CD14-positive monocyte (primary cell): ENCODE data around the gene FBXO28. TPM values are rescaled to one million over a fixed set of nuclear protein-coding genes. Genes with fewer than 3 reads are reported as not detected.

Experiments used
- DNase-seq, 3 donors: peaks; one replicate each; pipeline ENCODE4 v3.0.0-alpha.2; 2011 to 2022
- H2AFZ ChIP-seq: 2 replicates; pipeline ENCODE4 v1.6.0; 2012; ENCODE audit warnings: mild to moderate bottlenecking, low read depth, low read length, inconsistent platforms; ENCODE audit not compliant: insufficient read depth, poor library complexity, severe bottlenecking
- H3K27ac ChIP-seq, 2 donors: 1 replicate in 1 of 2; 2 replicates in 1 of 2; pipeline ENCODE4 v1.5.1; 2012 to 2013; ENCODE audit warnings: low read length in 2 of 2, control low read depth in 1 of 2, inconsistent platforms in 1 of 2, low read depth in 1 of 2, mild to moderate bottlenecking in 1 of 2
- H3K27me3 ChIP-seq, 2 donors: one replicate each; pipeline versions ENCODE4 v1.6.0 to v1.6.1; 2011 to 2013; ENCODE audit warnings: low read length in 2 of 2; ENCODE audit not compliant: control insufficient read depth in 2 of 2, insufficient read depth in 2 of 2
- H3K36me3 ChIP-seq, 2 donors: replicated peaks in 1 of 2; 1 replicate in 1 of 2; 2 replicates in 1 of 2; pipeline versions ENCODE4 v1.5.1 to v1.6.1; 2012 to 2013; ENCODE audit warnings: low read length in 2 of 2, control low read depth in 1 of 2, inconsistent platforms in 1 of 2, mild to moderate bottlenecking in 1 of 2; ENCODE audit not compliant: insufficient read depth in 2 of 2, control insufficient read depth in 1 of 2
- H3K4me1 ChIP-seq, 2 donors: 1 replicate in 1 of 2; 2 replicates in 1 of 2; pipeline versions ENCODE4 v1.5.1 to v1.6.1; 2012 to 2013; ENCODE audit warnings: low read length in 2 of 2, control low read depth in 1 of 2, inconsistent platforms in 1 of 2, mild to moderate bottlenecking in 1 of 2, moderate library complexity in 1 of 2; ENCODE audit not compliant: insufficient read depth in 2 of 2, control insufficient read depth in 1 of 2
- H3K4me2 ChIP-seq: replicated peaks from 2 replicates; pipeline ENCODE3; 2012; ENCODE audit warnings: low read length, moderate library complexity, mild to moderate bottlenecking; ENCODE audit not compliant: poor library complexity, severe bottlenecking; ENCODE audit errors: extremely low read depth
- H3K4me3 ChIP-seq, 3 experiments: fragments of 200-600 bp in 1 of 3; sonication (generic) in 1 of 3; replicated peaks in 1 of 3; 1 replicate in 2 of 3; 2 replicates in 1 of 3; pipeline ENCODE4 v1.5.1; 2011 to 2013; ENCODE audit warnings: low read length in 3 of 3, mild to moderate bottlenecking in 3 of 3, control low read depth in 2 of 3, low read depth in 2 of 3, inconsistent platforms in 1 of 3, moderate library complexity in 1 of 3
- H3K79me2 ChIP-seq: 2 replicates; pipeline ENCODE4 v1.6.0; 2012; ENCODE audit warnings: mild to moderate bottlenecking, control low read depth, inconsistent platforms, low read length, moderate library complexity; ENCODE audit not compliant: insufficient read depth
- H3K9ac ChIP-seq: 2 replicates; pipeline ENCODE4 v1.6.0; 2017; ENCODE audit warnings: low read length, mild to moderate bottlenecking; ENCODE audit not compliant: insufficient read depth, poor library complexity, severe bottlenecking
- H3K9me3 ChIP-seq, 2 donors: replicated peaks in 1 of 2; 1 replicate in 1 of 2; 2 replicates in 1 of 2; pipeline versions ENCODE4 v1.5.1 to v1.6.1; 2012 to 2013; ENCODE audit warnings: low read length in 2 of 2, control low read depth in 1 of 2; ENCODE audit not compliant: control insufficient read depth in 1 of 2, insufficient read depth in 1 of 2
- H4K20me1 ChIP-seq: 2 replicates; pipeline ENCODE4 v1.6.0; 2012; ENCODE audit warnings: mild to moderate bottlenecking, low read length, control low read depth, moderate library complexity; ENCODE audit not compliant: insufficient read depth
- H3K27ac Mint-ChIP-seq, 7 donors: one replicate each; pipeline ENCODE4 v1.8.0; 2020; ENCODE audit warnings: mild to moderate bottlenecking in 7 of 7, mixed read lengths in 7 of 7, moderate library complexity in 6 of 7, inconsistent platforms in 2 of 7
- H3K27me3 Mint-ChIP-seq, 3 donors: one replicate each; pipeline ENCODE4 v1.8.0; 2021 to 2022; ENCODE audit warnings: low read depth in 3 of 3, mild to moderate bottlenecking in 3 of 3, mixed read lengths in 3 of 3, moderate library complexity in 3 of 3, inconsistent platforms in 1 of 3
- H3K36me3 Mint-ChIP-seq, 2 donors: one replicate each; pipeline ENCODE4 v1.8.0; 2020; ENCODE audit warnings: mixed read lengths in 2 of 2, inconsistent platforms in 1 of 2, mild to moderate bottlenecking in 1 of 2
- H3K4me1 Mint-ChIP-seq: one replicate; pipeline ENCODE4 v1.8.0; 2020; ENCODE audit warnings: mild to moderate bottlenecking, mixed read lengths
- H3K4me3 Mint-ChIP-seq, 2 donors: one replicate each; pipeline ENCODE4 v1.8.0; 2020; ENCODE audit warnings: mild to moderate bottlenecking in 2 of 2, mixed read lengths in 2 of 2, moderate library complexity in 1 of 2
- H3K9me3 Mint-ChIP-seq, 7 donors: one replicate each; pipeline ENCODE4 v1.8.0; 2020 to 2022; ENCODE audit warnings: mixed read lengths in 7 of 7, mild to moderate bottlenecking in 6 of 7, moderate library complexity in 6 of 7, inconsistent platforms in 2 of 7
- WGBS: methylation state at CpG from one replicate; pipeline ENCODE4 v1.1.5; 2013; ENCODE audit warnings: missing lambda C conversion rate; ENCODE audit not compliant: insufficient coverage; 5-methylcytosine and 5-hydroxymethylcytosine counted together
- intact Hi-C, 2 donors: fragments of 100-400 bp; cut with micrococcal nuclease; formaldehyde crosslinking; loops; one replicate each; pipeline versions ENCODE4 v1.15.0 to v1.15.1; 2023
- polyA plus RNA-seq, 3 donors: library from polyadenylated mRNA; depleted of rRNA in 1 of 3; unstranded in 2 of 3; stranded (reverse) in 1 of 3; fragments of 300-500 nt in 2 of 3; fragments of >200 nt in 1 of 3; fragmentation: Illumina TruSeq in 2 of 3; gene quantifications; 1 replicate in 2 of 3; 2 replicates in 1 of 3; pipeline ENCODE4 v1.2.3, GENCODE V29; 2012 to 2021
- TF ChIP-seq, protein P1 (sequence below): fragments of 200-600 bp; IDR thresholded peaks from one replicate; pipeline ENCODE4 v1.8.0; 2022; ENCODE audit warnings: antibody characterized with exemption, mild to moderate bottlenecking

The FBXO28 gene
- polyA plus RNA-seq, 3 donors, result 12.9 to 15.8 (median 13.0) TPM

DNA sequence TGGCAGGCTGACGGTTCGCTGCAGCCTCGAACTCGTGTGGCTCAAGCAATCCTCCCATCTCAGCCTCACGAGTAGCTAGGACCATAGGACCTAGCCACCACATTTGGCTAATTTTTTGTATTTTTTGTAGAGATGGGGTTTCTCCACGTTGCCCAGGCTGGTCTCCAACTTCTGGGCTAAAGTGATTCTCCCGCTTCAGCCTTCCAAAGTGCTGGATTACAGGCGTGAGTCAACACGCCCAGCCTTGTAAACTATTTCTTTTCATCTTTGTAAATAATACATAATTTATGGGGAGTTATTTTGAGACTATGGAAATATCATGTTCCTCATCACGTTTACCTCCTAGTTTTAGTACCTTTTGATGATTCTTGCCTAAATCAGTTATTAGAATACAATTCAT, 906 bp upstream of the FBXO28 start:
- Histone ChIP-seq H3K4me2 (peak overlapping the region; percentile 82), H3K27me3 (peaks cover 0 to 2% of the 10 kb centered on the region in 2 donors), H2AFZ (peak overlapping the region; percentile 97), H3K9me3 (no peaks in the 10 kb centered on the region), H3K9ac (no peak overlapping the region), H3K79me2 (peaks cover 52% of the 10 kb centered on the region), H3K36me3 (no peaks in the 10 kb centered on the region), H3K27ac (no peak overlapping the region), H4K20me1 (peaks cover 18% of the 10 kb centered on the region), H3K4me3 (peak overlapping the region in 2 of 3 experiments; percentile 76 to 87), H3K4me1 (peaks cover 22 to 34% of the 10 kb centered on the region in 2 donors)
- peaks cover 0 to 2% of the 10 kb centered on the region in 2 donors for H3K36me3 Mint-ChIP-seq
- intact Hi-C loops, result loop anchor here (5.0 kb wide), 1 partner anchor 219 kb away; the partner anchor contains the start of gene NVL (in 2 of the 2)
- H3K27ac Mint-ChIP-seq, result peak overlapping the region in 2 of 7 donors; percentile 90 to 95
- DNase-seq, result no peak
- peaks cover 0 to 5% (median 2%) of the 10 kb centered on the region in 3 donors for H3K27me3 Mint-ChIP-seq
- H3K4me1 Mint-ChIP-seq, result peaks cover 24% of the 10 kb centered on the region
- WGBS, result 75% methylated on average over 4 of the region's 10 CpGs
- H3K9me3 Mint-ChIP-seq, result no peaks in the 10 kb centered on the region
- peak overlapping the region; percentile 86 to 94 for H3K4me3 Mint-ChIP-seq
- TF ChIP-seq, protein P1, sequence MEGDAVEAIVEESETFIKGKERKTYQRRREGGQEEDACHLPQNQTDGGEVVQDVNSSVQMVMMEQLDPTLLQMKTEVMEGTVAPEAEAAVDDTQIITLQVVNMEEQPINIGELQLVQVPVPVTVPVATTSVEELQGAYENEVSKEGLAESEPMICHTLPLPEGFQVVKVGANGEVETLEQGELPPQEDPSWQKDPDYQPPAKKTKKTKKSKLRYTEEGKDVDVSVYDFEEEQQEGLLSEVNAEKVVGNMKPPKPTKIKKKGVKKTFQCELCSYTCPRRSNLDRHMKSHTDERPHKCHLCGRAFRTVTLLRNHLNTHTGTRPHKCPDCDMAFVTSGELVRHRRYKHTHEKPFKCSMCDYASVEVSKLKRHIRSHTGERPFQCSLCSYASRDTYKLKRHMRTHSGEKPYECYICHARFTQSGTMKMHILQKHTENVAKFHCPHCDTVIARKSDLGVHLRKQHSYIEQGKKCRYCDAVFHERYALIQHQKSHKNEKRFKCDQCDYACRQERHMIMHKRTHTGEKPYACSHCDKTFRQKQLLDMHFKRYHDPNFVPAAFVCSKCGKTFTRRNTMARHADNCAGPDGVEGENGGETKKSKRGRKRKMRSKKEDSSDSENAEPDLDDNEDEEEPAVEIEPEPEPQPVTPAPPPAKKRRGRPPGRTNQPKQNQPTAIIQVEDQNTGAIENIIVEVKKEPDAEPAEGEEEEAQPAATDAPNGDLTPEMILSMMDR, result no peak

DNA sequence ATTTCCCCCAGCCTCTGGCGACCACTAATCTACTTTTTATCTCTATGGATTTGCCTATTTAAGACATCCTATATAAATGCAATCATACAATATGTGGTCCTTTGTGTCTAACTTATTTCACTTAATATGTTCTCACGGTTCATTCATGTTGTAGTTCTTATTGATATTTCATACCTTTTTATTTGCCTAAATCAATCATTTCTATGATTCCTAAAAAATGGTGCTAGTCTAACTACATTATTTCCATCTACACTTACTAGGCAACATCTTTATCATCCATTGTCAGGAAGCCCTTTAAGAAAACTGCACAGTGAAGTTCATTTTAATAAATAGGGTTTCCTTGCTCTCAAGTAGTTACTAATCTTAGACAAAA, 380 bp upstream of the FBXO28 start:
- peaks cover 24% of the 10 kb centered on the region for H3K4me1 Mint-ChIP-seq
- Histone ChIP-seq H4K20me1 (peaks cover 23% of the 10 kb centered on the region), H3K27me3 (peaks cover 0 to 2% of the 10 kb centered on the region in 2 donors), H3K4me1 (peaks cover 22 to 34% of the 10 kb centered on the region in 2 donors), H2AFZ (peak overlapping the region; percentile 97), H3K9me3 (no peaks in the 10 kb centered on the region), H3K36me3 (peaks cover 3 to 4% of the 10 kb centered on the region in 2 donors), H3K9ac (peak overlapping the region; percentile 95), H3K4me2 (peak overlapping the region; percentile 82), H3K4me3 (peak overlapping the region; percentile 75 to 87 (median 76)), H3K27ac (peak overlapping the region; percentile 91 to 96), H3K79me2 (peaks cover 58% of the 10 kb centered on the region)
- intact Hi-C loops, result loop anchor here (5.0 kb wide), 1 partner anchor 219 kb away; the partner anchor contains the start of gene NVL (in 2 of the 2)
- peak overlapping the region; percentile 86 to 94 for H3K4me3 Mint-ChIP-seq
- H3K36me3 Mint-ChIP-seq, result peaks cover 0 to 2% of the 10 kb centered on the region in 2 donors
- peak overlapping the region; percentile 89 to 95 (median 93) for H3K27ac Mint-ChIP-seq
- H3K27me3 Mint-ChIP-seq, result peaks cover 0 to 5% (median 0%) of the 10 kb centered on the region in 3 donors
- TF ChIP-seq, protein P1, result no peak
- no peaks in the 10 kb centered on the region for H3K9me3 Mint-ChIP-seq
- DNase-seq, result no peak
- no CpG with 5 or more reads among the region's 2 CpGs for WGBS
